Measurements from ENCODE around the gene DPRX. TPM values are rescaled to one million over a fixed set of nuclear protein-coding genes. Genes with fewer than 3 reads are reported as not detected.

Gene DPRX, protein sequence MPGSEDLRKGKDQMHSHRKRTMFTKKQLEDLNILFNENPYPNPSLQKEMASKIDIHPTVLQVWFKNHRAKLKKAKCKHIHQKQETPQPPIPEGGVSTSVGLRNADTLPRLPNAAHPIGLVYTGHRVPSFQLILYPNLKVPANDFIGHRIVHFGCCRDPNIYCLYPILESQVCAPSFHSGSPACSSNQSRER
- not detected for polyA plus RNA-seq (2012; ENCODE audit: insufficient read depth, insufficient read length)

DNA sequence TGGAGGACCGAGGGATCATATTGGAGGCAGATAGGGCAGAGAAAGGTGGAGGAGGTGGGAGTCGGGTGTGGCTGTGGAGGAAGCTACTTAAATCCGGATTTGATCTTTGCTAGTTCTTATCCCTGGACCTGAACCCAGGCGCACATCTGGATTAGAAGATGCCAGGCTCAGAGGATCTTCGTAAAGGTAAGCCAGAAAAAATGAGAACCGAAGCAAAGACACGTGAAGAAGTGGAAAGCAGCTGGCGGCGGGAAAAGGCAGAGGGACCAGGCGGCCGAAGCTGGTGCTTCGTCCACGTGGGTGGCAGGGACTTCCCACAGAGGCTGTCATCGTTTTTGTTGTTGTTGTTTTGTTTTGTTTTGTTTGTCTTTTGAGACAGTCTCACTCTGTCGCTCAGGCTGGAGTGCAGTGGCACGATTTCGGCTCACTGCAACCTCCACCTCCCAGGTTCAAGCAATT is at the start of gene DPRX:
TSS of gene DPRX (plus strand) at position 51 of the 459 bp plus-strand sequence. CDS start at position 159, 108 bp downstream.
- no peak for DNase-seq (ENCODE audit: low read depth, low spot score)
- H3K4me3 ChIP-seq (ENCODE audit: low read length), result no peak within 1 kb of the TSS

DNA sequence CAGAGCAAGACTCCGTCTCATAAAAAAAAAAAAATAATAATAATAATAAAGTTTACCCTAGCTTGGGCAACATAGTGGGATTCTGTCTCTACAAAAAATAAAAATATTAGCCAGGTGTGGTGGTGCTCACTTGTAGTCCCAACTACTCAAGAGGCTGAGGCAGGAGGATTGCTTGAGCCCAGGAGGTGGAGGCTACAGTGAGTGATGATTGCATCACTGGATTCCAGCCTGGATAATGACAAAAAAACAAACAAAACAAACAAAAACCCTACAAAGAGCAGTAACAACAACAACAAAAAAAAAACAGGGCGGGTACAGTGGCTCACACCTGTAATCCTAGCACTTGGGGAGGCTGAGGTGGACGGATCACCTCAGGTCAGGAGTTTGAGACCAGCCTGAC is 48.6 kb upstream of the DPRX start:
- no peak overlapping the region for H3K4me3 ChIP-seq (ENCODE audit: low read length)
- DNase-seq (ENCODE audit: low read depth, low spot score), result no peak

DNA sequence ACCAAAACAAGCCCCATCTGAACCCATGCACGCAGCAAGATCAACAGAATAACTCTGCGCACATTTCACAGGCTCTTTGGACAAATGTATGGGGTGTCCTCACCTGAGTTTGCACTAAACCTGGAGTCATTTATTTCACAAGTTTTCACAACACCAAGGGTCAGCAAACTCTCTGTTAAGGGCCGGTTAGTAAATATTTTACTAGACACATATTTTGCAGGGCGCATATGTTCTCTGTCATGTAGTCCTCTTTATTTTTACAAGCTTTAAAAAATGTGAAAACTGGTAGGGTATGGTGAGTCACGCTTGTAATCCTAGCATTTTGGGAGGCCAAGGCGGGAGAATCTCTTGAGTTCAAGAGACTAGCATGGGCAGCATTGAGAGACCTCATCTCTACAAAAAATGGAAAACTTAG is 45.5 kb upstream of the DPRX start:
- H3K4me3 ChIP-seq (ENCODE audit: low read length), result no peak overlapping the region
- no peak for DNase-seq (ENCODE audit: low read depth, low spot score)

DNA sequence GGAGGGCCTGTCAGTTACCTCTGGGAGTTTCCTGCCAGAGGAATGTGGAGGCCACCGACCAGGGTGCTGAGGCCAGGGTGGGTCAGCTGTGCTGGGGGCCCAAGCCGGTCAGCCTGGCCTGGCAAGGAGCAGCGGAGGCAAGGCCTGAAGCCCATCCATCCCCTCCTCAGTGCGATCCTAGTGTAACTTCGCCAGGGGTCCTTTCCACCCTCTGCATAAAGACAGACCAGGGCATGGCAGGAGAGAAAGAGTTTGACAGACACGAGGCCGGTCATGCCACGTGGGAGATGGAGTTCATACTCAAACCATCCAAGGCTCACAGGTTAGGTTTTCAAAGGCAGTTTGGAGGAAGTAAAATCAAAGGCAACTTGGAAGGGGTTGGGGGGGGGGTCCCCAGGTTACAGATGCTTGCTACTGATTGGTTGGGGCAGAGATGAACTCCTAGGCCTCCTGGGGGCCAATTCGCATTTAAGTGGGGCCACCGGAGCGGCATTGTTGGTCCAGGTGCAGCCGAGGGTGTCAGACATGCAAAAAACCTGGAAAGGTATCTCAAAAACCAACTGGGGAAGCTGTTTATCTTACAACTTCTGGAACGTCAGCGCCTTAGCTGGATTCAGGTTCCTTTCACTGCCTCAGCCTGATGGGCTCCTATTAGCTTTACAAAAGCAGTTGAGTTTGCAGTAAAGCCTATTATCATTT is 36.8 kb upstream of the DPRX start:
- H3K4me3 ChIP-seq (ENCODE audit: low read length), result no peak overlapping the region
- no peak for DNase-seq (ENCODE audit: low read depth, low spot score)

DNA sequence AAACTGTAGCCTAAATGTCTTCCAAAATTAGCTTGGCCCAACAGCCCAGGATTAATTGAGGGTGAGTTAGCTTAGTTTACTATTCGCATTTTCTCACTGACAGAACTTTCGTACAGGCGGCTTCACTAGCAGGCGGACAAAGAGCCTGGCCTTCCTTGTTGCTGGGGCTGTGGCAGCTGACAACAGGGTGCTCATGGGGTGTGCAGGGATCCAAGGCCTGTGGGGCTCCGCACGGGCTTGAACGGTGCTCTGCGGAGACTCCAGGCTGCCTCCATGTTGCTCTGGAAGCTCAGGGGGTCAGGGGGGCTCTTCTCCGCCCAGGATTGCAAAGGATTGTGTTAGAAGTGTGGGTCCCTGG is 36.3 kb upstream of the DPRX start:
- H3K4me3 ChIP-seq (ENCODE audit: low read length), result no peak overlapping the region
- DNase-seq (ENCODE audit: low read depth, low spot score), result no peak

DNA sequence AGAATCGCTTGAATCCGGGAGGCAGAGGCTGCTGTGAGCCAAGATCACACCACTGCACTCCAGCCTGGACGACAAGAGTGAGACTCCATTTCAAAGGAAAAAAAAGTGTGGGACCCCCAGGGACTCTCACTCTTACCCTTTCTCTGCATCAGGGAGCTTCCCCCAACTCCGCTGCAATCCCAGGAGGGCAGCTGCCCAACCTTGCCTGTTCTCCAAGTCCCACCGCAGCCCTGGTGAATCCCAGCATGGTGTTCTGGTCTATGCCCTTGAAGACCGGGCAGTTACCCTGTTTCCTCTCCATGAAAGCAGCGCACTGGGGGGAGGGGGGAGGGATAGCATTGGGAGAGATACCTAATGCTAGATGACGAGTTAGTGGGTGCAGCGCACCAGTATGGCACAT is 35.7 kb upstream of the DPRX start:
- DNase-seq (ENCODE audit: low read depth, low spot score), result no peak
- no peak overlapping the region for H3K4me3 ChIP-seq (ENCODE audit: low read length)

DNA sequence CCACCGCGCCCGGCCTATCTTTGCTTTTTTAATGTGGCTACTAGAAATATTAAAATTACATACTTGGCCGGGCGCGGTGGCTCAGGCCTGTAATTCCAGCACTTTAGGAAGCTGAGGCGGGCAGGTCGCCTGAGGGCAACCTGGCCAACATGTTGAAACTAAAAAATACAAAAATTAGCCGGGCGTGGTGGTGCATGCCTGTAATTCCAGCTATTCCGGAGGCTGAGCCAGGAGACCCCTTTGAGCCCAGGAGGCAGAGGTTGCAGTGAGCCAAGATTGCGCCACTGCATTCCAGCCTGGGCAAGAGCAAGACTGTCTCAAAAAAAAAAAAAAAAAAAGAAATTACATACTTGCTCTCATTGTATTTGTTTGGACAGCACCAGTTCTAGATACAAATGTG is 34.8 kb upstream of the DPRX start:
- no peak for DNase-seq (ENCODE audit: low read depth, low spot score)
- H3K4me3 ChIP-seq (ENCODE audit: low read length), result no peak overlapping the region

DNA sequence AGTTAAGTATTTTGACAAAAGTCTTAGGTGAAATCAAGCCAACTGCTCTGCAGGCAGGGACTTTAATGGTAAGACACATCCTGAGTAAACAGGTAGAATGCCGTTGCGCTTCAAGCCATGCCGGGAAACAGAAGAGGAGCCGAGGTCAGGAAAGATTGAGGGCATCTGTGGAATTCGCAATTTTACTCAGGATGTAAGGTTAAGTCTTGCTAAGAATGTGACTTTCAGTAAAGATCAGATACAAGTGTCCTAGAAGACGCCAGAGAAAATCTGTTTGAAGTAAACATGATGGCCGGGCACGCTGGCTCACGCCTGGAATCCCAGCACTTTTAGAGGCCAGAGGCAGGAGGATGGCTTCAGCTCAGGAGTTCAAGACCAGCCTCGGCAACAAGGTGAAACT is 33.4 kb upstream of the DPRX start:
- DNase-seq (ENCODE audit: low read depth, low spot score), result no peak
- no peak overlapping the region for H3K4me3 ChIP-seq (ENCODE audit: low read length)

DNA sequence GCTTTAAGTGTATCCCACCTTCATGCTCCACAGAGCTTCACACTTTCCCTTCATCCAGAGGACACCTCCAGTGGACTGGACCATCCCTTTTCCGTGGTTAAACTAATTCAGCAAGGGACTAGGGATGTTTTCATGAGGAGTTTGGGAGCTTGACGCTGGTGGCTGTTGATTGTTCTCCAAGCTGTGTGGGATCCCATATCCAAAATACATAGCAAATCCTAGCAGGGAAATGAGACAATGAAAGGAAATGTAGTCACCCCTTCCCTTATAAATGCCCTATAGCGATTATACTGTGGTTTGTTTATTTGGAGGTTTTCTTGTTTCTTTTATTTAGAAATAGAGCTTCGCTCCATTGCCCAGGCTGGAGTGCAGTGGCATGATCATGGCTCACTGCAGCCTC is 31.6 kb upstream of the DPRX start:
- H3K4me3 ChIP-seq (ENCODE audit: low read length), result no peak overlapping the region
- DNase-seq (ENCODE audit: low read depth, low spot score), result no peak

DNA sequence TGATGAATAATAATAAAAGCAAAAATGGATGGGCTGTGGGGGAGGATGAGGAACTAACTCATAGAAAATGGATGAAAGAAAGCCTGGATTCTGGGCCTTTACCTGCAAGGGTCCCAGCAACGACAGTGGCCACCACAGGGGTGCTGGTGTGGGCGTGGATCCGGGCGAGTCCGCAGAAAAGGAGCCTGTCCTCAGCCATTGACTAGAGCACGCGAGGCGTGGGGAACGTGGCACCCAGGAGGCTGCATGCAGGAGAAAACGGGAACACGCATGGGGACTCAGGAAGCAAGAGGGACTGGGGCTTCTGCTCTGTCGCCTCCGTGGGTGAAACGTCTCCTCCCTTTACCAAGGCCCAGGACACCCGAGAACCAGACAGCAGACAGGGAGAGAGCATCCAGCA is 25.8 kb upstream of the DPRX start:
- no peak for DNase-seq (ENCODE audit: low read depth, low spot score)
- H3K4me3 ChIP-seq (ENCODE audit: low read length), result no peak overlapping the region

DNA sequence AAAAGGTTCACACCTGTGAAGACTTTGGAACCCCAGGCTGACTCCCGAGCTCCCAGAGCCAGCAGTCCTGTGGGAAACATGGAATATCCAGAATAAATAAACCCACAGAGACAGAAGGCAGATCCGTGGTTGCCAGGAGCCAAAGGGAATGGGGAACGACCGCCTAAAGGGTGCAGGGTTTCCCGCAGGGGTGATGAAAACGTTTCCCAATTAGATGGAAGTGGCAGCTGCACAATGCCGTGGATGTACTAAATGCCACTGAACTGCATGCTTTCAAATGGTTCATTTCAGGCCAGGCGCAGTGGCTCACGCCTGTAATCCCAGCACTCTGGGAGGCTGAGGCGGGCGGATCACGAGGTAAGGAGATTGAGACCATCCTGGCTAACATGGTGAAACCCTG is 23.4 kb upstream of the DPRX start:
- no peak overlapping the region for H3K4me3 ChIP-seq (ENCODE audit: low read length)
- no peak for DNase-seq (ENCODE audit: low read depth, low spot score)

DNA sequence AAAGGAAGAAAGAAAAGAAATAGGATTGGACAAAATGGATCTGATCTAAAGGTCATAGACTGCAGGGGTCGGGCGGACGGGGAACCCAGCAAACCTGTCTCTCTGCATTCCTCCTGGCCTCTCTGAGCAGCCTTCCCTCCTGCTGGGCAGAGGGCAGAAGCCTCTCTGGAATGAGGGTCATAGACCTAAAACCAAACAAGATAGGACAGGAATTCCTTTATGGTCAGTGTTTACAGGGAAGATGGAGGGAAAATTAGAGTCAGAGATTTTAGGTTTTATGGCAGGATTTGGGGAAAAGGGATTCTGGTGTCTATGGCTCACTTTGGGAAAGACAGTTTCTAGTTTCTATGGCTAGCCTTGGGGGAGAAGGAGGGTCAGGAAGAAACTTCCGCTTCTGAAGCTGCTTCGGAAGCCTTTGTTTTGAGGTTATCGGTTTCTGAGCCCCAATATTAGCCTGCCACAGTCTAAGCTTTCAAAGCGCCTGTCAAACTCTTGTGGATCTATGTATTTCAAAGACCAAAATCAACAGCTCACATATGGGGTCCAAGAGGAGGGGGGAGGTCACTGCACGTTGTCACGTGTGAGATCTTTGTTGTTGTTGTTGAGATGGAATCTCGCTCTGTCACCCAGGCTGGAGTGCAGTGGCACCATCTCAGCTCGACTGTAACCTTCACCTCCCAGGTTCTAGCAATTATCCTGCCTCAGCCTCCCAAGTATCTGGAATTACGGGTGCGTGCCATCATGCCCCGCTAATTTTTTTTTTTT is 18.9 kb upstream of the DPRX start:
- no peak for DNase-seq (ENCODE audit: low read depth, low spot score)
- no peak overlapping the region for H3K4me3 ChIP-seq (ENCODE audit: low read length)

DNA sequence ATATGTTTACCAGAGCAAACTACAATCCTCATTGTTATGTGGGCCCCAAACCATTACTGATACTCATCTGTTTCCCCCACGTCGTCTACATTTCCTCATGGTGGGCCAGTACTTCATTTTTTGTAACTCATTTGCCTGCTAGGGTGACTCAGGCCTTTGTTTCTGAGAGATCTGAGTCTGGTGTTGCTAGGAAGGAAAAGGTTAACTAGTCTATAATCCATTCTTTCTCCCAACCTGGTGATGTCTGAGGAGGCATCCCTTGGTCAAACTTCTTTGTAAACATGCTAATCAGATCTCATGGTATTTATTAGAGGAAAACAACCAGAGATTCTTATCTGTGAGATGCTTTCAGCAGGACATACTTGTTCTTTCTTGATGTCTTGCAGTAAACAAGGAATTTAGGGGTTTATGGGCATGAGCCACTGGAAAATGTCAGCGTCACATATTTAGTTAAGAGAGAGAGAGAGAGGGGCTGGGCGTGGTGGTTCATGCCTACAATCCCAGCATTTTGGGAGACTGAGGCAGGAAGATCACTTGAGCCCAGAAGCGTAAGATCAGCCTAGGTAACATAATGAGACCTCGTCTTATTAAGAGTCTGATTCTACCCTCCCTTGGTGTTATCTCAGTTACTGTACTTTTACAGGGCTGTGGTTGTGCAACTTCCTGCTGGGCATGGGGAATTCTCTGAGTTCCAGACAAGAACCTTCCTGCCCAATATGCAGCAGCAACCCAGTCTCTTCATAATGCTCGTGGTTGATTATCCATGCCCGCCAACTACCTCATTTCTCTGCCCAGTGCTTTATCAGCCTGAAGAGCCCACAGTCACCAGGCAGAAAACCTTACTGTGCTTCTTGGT is 9.7 kb upstream of the DPRX start:
- H3K4me3 ChIP-seq (ENCODE audit: low read length), result no peak overlapping the region
- no peak for DNase-seq (ENCODE audit: low read depth, low spot score)

DNA sequence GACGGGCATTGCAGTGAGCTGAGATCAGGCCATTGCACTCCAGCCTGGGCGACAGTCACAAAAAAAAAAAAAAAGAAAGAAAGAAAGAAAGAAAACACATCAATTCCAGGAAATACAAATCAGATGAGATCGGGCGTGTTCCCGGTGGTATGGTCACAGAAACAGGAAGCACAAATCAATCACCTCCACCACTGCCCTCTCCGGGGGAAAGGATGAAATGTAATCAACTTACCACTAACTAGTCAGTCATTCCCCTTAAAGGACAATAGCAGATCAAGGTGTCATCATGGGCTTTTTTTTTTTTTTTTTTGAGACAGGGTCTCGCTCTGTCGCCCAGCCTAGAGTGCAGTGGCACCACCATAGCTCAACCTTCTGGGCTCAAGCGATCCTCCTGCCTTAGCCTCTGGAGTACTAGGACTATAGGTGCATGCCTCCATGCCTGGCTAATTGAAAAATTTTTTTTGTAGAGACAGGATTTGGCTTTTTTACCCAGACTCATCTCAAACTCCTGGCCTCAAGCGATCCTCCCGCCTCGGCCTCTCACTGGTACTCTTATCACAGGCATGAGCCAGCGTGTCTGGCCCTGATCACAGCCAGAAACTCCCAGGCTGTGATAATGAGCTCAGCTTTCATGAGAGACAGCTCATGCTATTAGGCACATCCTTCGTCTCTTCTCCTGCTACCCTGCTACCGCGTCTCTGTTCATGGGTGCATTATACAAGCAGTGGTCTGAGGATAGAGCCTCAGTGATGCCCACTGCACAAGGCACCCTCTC is 6.8 kb upstream of the DPRX start:
- no peak for DNase-seq (ENCODE audit: low read depth, low spot score)

DNA sequence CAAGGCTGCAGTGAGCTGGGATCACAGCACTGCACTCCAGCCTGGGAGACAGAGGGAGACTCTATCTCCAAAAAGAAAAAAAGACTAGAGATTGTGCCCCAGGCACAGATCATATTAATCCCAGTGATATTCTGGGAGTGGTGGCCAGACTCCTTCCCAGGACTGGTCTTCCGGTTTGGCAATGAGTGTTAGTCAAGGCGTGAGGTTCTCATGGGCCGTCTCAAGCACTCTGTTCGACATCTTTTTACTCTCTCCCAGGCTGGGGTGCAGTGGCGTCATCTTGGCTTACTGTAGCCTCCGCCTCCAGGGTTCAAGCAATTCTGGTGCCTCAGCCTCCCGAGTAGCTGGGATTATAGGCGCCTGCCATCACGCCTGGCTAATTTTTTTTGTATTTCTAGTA is 5.3 kb upstream of the DPRX start:
- DNase-seq (ENCODE audit: low read depth, low spot score), result no peak
- no peak overlapping the region for H3K4me3 ChIP-seq (ENCODE audit: low read length)

More for the DNA sequence above, 6.8 kb upstream of the DPRX start:
- no peak overlapping the region for H3K4me3 ChIP-seq (ENCODE audit: low read length)

DNA sequence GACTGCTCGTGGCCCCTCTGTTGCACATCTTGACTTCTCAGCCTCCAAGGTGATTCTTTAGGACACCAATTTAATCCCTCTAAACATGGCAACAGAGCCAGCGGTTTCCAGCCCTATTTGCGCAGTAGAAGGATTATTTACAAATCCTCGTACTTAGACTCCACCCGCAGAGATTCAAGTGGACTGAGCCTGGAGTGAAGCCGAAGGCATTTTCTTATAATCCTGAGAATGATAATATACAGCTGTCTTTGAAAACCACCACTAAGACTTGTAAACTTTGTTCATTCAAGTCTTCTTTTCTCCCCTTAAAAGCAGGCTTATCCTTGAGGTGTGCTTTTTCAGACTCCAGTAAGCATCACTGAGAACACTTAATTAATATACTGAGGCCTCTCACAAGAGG is 4.8 kb upstream of the DPRX start:
- no peak for DNase-seq (ENCODE audit: low read depth, low spot score)
- H3K4me3 ChIP-seq (ENCODE audit: low read length), result no peak overlapping the region

DNA sequence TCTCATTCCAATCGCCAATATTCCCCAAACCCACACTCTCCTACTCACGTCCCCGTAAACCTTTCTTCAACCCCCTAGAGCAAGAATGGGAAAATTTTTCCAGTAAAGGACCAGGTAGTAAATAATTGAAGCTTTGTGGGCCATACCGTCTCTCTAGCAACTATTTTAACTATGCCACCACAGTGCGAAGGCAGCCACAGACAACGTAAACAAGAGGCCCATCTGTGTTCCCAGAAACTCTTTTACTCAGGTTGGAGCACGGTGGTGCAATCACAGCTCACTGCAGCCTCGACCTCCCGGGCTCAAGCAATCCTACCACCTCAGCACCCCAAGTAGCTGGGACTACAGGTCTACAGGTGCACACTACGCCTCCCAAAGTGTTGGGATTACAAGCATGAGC is 3.0 kb downstream of the DPRX start:
- no peak for DNase-seq (ENCODE audit: low read depth, low spot score)
- no peak overlapping the region for H3K4me3 ChIP-seq (ENCODE audit: low read length)

DNA sequence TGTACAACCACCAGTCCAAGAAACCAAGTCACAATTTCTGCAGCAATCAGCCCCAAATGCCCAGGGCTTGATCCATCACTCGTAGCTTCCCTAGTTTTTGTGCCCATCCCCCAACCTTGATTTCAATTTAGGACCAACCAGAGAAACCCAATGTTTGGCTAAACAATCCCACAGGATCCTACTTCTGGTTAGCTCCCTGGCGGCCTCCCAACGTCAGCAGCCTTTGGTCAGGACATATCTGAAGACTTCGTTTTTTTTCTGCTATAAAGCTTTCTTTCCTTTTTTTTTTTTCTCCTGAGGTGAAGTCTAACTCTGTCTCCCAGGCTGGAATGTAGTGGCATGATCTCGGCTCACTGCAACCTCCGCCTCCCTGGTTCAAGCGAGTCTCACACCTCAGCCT is 7.7 kb downstream of the DPRX start:
- no peak overlapping the region for H3K4me3 ChIP-seq (ENCODE audit: low read length)
- no peak for DNase-seq (ENCODE audit: low read depth, low spot score)
